ENCODE results near the gene UBE2G1.
"Not testable (repeated sequence)": the region's sequence is repeated elsewhere in the genome, so short reads cannot be mapped to it uniquely, and the experiment has no call there.

- TF ChIP-seq CTCF, POLR2A (IDR thresholded peaks at IDR 0.05): not testable (repeated sequence)
Observed at GRCh38 chr17:4375796-4376440, 9.4 kb upstream of the UBE2G1 start.
